ENCODE data around the gene GLCE. TPM values are rescaled to one million over a fixed set of nuclear protein-coding genes. Genes with fewer than 3 reads are reported as not detected.

Gene GLCE
- total RNA-seq, 1 donor from 2014 or later: 5.6 TPM

GRCh38 chr15:69275933-69276560, 115.6 kb downstream of the GLCE start:
- Mint-ChIP-seq H3K27me3 (peaks cover 9% of the 10 kb centered on the region), H3K4me1 (no peaks in the 10 kb centered on the region)

GRCh38 chr15:69277316-69277715, 116.9 kb downstream of the GLCE start:
- TF ChIP-seq CTCF (IDR thresholded peaks at IDR 0.05): no peak
- H3K9me3 Mint-ChIP-seq: no peaks in the 10 kb centered on the region
- ATAC-seq (ENCODE audit: low read depth): no peak
- peaks cover 10% of the 10 kb centered on the region for H3K27me3 Mint-ChIP-seq
- H3K4me1 Mint-ChIP-seq: no peaks in the 10 kb centered on the region
- intact Hi-C loops (cut with micrococcal nuclease): no loop called here
- DNase-seq: no peak
- no peaks in the 10 kb centered on the region for H3K36me3 Mint-ChIP-seq (ENCODE audit: low read depth)
- ChIA-PET POLR2A (no interaction called here), CTCF (interaction anchor here (1.2 kb wide), 1 partner anchor 9 kb away, joined by 3 read pairs; no protein-coding TSS in a partner anchor)
- H3K27ac Mint-ChIP-seq: no peak overlapping the region
- no peak overlapping the region for H3K4me3 Mint-ChIP-seq

More at GRCh38 chr15:69275933-69276560, 115.6 kb downstream of the GLCE start:
- intact Hi-C loops (cut with micrococcal nuclease): no loop called here
- Mint-ChIP-seq H3K4me3 (no peak overlapping the region), H3K27ac (no peak overlapping the region), H3K36me3 (ENCODE audit: low read depth) (no peaks in the 10 kb centered on the region), H3K9me3 (no peaks in the 10 kb centered on the region)
- DNase-seq (no peak), ATAC-seq (ENCODE audit: low read depth) (no peak)
- ChIA-PET CTCF (no interaction called here), POLR2A (no interaction called here)
- TF ChIP-seq CTCF (IDR thresholded peaks at IDR 0.05): no peak

GRCh38 chr15:69279636-69280035, 119.2 kb downstream of the GLCE start:
- no peak for TF ChIP-seq CTCF (IDR thresholded peaks at IDR 0.05)
- ChIA-PET POLR2A (no interaction called here), CTCF (no interaction called here)
- DNase-seq (no peak), ATAC-seq (ENCODE audit: low read depth) (no peak)
- Mint-ChIP-seq H3K4me1 (no peaks in the 10 kb centered on the region), H3K36me3 (ENCODE audit: low read depth) (no peaks in the 10 kb centered on the region), H3K9me3 (no peaks in the 10 kb centered on the region), H3K27me3 (peaks cover 17% of the 10 kb centered on the region), H3K4me3 (no peak overlapping the region), H3K27ac (no peak overlapping the region)
- intact Hi-C loops (cut with micrococcal nuclease): no loop called here

GRCh38 chr15:69280783-69281182, 120.3 kb downstream of the GLCE start:
- CTCF ChIA-PET: no interaction called here
- no peaks in the 10 kb centered on the region for H3K9me3 Mint-ChIP-seq

More at GRCh38 chr15:69280783-69281182, 120.3 kb downstream of the GLCE start:
- Mint-ChIP-seq H3K27ac (no peak overlapping the region), H3K4me3 (no peak overlapping the region), H3K27me3 (peaks cover 17% of the 10 kb centered on the region), H3K4me1 (no peaks in the 10 kb centered on the region), H3K36me3 (ENCODE audit: low read depth) (no peaks in the 10 kb centered on the region)
- POLR2A ChIA-PET: no interaction called here
- no peak for DNase-seq
- intact Hi-C loops (cut with micrococcal nuclease): no loop called here
- no peak for ATAC-seq (ENCODE audit: low read depth)
- no peak for TF ChIP-seq CTCF (IDR thresholded peaks at IDR 0.05)

All from activated B cell treated with CpG ODN at 0.5 μM for 24 hours (primary cell).